H9 (cell line): ENCODE results near the gene UBTF. TPM values are rescaled to one million over a fixed set of nuclear protein-coding genes. Genes with fewer than 3 reads are reported as not detected.

Source experiments
- DNase-seq: peaks from one replicate; pipeline ENCODE4 v3.0.0-alpha.2; 2017
- H2AFZ ChIP-seq: one replicate; pipeline ENCODE4 v1.6.1; 2013; ENCODE audit warnings: mild to moderate bottlenecking, low read length, control low read depth, moderate library complexity
- H2AK5ac ChIP-seq: 2 replicates; pipeline ENCODE4 v1.6.1; 2013; ENCODE audit warnings: low read length, control low read depth, mixed read lengths; ENCODE audit not compliant: insufficient read length
- H2BK120ac ChIP-seq: one replicate; pipeline ENCODE4 v1.6.1; 2013; ENCODE audit warnings: low read depth, mild to moderate bottlenecking, low read length, control low read depth, inconsistent platforms; ENCODE audit not compliant: poor library complexity, severe bottlenecking
- H2BK12ac ChIP-seq: 2 replicates; pipeline ENCODE4 v1.6.1; 2013; ENCODE audit warnings: low read length, control low read depth, mixed read lengths, low read depth; ENCODE audit not compliant: insufficient read length
- H2BK15ac ChIP-seq: 2 replicates; pipeline ENCODE4 v1.6.1; 2013; ENCODE audit warnings: low read depth, low read length, control low read depth
- H2BK20ac ChIP-seq: one replicate; pipeline ENCODE4 v1.6.1; 2013; ENCODE audit warnings: low read depth, mild to moderate bottlenecking, low read length, control low read depth, inconsistent platforms; ENCODE audit not compliant: poor library complexity, severe bottlenecking
- H2BK5ac ChIP-seq: 2 replicates; pipeline ENCODE4 v1.6.1; 2013; ENCODE audit warnings: low read length, control low read depth, mixed read lengths; ENCODE audit not compliant: insufficient read length
- H3K14ac ChIP-seq: 2 replicates; pipeline ENCODE4 v1.6.1; 2013; ENCODE audit warnings: low read length, control low read depth; ENCODE audit not compliant: insufficient read depth
- H3K18ac ChIP-seq: 2 replicates; pipeline ENCODE4 v1.6.1; 2013; ENCODE audit warnings: low read depth, mild to moderate bottlenecking, mixed read lengths, low read length, control low read depth; ENCODE audit not compliant: insufficient read length
- H3K23ac ChIP-seq: 2 replicates; pipeline ENCODE4 v1.6.1; 2013; ENCODE audit warnings: low read length, control low read depth, mixed read lengths, low read depth; ENCODE audit not compliant: insufficient read length
- H3K23me2 ChIP-seq: 2 replicates; pipeline ENCODE4 v1.6.1; 2013; ENCODE audit warnings: low read depth, mild to moderate bottlenecking, mixed read lengths, low read length, control low read depth; ENCODE audit not compliant: insufficient read length, poor library complexity, severe bottlenecking
- H3K27ac ChIP-seq: 2 replicates; pipeline ENCODE4 v1.5.1; 2013; ENCODE audit warnings: low read length, control low read depth, mixed read lengths, low read depth; ENCODE audit not compliant: insufficient read length
- H3K27me3 ChIP-seq: 2 replicates; pipeline ENCODE4 v1.6.1; 2013; ENCODE audit warnings: low read length, control low read depth, inconsistent platforms; ENCODE audit not compliant: insufficient read depth
- H3K4ac ChIP-seq: 2 replicates; pipeline ENCODE4 v1.6.1; 2013; ENCODE audit warnings: low read depth, mild to moderate bottlenecking, control low read depth, inconsistent platforms, low read length, moderate library complexity
- H3K4me1 ChIP-seq: 2 replicates; pipeline ENCODE4 v1.6.1; 2013; ENCODE audit warnings: low read length, control low read depth, inconsistent platforms; ENCODE audit not compliant: insufficient read depth
- H3K4me2 ChIP-seq: 2 replicates; pipeline ENCODE4 v1.6.1; 2013; ENCODE audit warnings: low read length, control low read depth, mixed read lengths; ENCODE audit not compliant: insufficient read length, insufficient read depth
- H3K56ac ChIP-seq: 2 replicates; pipeline ENCODE4 v1.6.1; 2013; ENCODE audit warnings: low read depth, mild to moderate bottlenecking, mixed read lengths, low read length, control low read depth; ENCODE audit not compliant: insufficient read length
- H3K79me1 ChIP-seq: 2 replicates; pipeline ENCODE4 v1.6.1; 2013; ENCODE audit warnings: low read depth, mild to moderate bottlenecking, moderate library complexity, low read length, control low read depth, inconsistent platforms; ENCODE audit not compliant: insufficient read depth, poor library complexity, severe bottlenecking
- H3K79me2 ChIP-seq: 2 replicates; pipeline ENCODE4 v1.6.1; 2013; ENCODE audit warnings: low read length, control low read depth, inconsistent platforms; ENCODE audit not compliant: insufficient read depth
- H3K9ac ChIP-seq: 2 replicates; pipeline ENCODE4 v1.6.1; 2013; ENCODE audit warnings: low read length, control low read depth, mixed read lengths; ENCODE audit not compliant: insufficient read length; ENCODE audit errors: extremely low read depth
- H3K9me3 ChIP-seq: one replicate; pipeline ENCODE4 v1.6.1; 2013; ENCODE audit warnings: low read depth, low read length, inconsistent platforms; ENCODE audit not compliant: control insufficient read depth
- H3T11ph ChIP-seq: one replicate; pipeline ENCODE4 v1.6.1; 2013; ENCODE audit warnings: mild to moderate bottlenecking, low read length, control low read depth, inconsistent platforms
- H4K20me1 ChIP-seq: one replicate; pipeline ENCODE4 v1.6.1; 2013; ENCODE audit not compliant: control insufficient read depth, insufficient read length, insufficient read depth
- H4K5ac ChIP-seq: 2 replicates; pipeline ENCODE4 v1.6.1; 2013; ENCODE audit warnings: low read depth, mild to moderate bottlenecking, mixed read lengths, low read length, control low read depth; ENCODE audit not compliant: insufficient read length
- H4K8ac ChIP-seq: replicated peaks from 2 replicates; pipeline ENCODE4 v1.6.1; 2013; ENCODE audit warnings: low read length, control low read depth, mixed read lengths, low read depth; ENCODE audit not compliant: insufficient read length
- H4K91ac ChIP-seq: 2 replicates; pipeline ENCODE4 v1.6.1; 2013; ENCODE audit warnings: low read depth, mild to moderate bottlenecking, moderate library complexity, mixed read lengths, low read length, control low read depth; ENCODE audit not compliant: insufficient read length
- H3K27ac Mint-ChIP-seq, 3 experiments: 2 replicates in 2 of 3; 3 replicates in 1 of 3; pipeline ENCODE4 v1.8.0; 2020 to 2021; ENCODE audit warnings: mixed read lengths in 3 of 3, mild to moderate bottlenecking in 1 of 3, moderate library complexity in 1 of 3
- H3K27me3 Mint-ChIP-seq: 2 replicates; pipeline ENCODE4 v1.8.0; 2021; ENCODE audit warnings: low read depth, mild to moderate bottlenecking, moderate library complexity, mixed read lengths
- H3K36me3 Mint-ChIP-seq, 3 experiments: 2 replicates in 2 of 3; 3 replicates in 1 of 3; pipeline ENCODE4 v1.8.0; 2020 to 2021; ENCODE audit warnings: low read depth in 3 of 3, mixed read lengths in 3 of 3; ENCODE audit not compliant: insufficient read depth in 1 of 3
- H3K4me1 Mint-ChIP-seq, 2 experiments: 2 replicates each; pipeline ENCODE4 v1.8.0; 2020; ENCODE audit warnings: mixed read lengths in 2 of 2
- H3K4me3 Mint-ChIP-seq, 2 experiments: 2 replicates in 1 of 2; 3 replicates in 1 of 2; pipeline ENCODE4 v1.8.0; 2020 to 2021; ENCODE audit warnings: mild to moderate bottlenecking in 2 of 2, mixed read lengths in 2 of 2, moderate library complexity in 1 of 2
- H3K9me3 Mint-ChIP-seq, 2 experiments: 2 replicates in 1 of 2; 3 replicates in 1 of 2; pipeline ENCODE4 v1.8.0; 2020; ENCODE audit warnings: mild to moderate bottlenecking in 2 of 2, mixed read lengths in 2 of 2, moderate library complexity in 1 of 2
- CTCF ChIP-seq: fragments of 200-600 bp; sonication (generic); conservative IDR thresholded peaks from 3 replicates; pipeline ENCODE4 v1.8.0; 2021; ENCODE audit warnings: antibody characterized with exemption, mild to moderate bottlenecking
- WGBS: extraction: QIAGEN DNeasy Blood & Tissue Kit; methylation state at CpG from one replicate; pipeline ENCODE4 v1.1.7; 2013; ENCODE audit warnings: missing lambda C conversion rate, low lambda C conversion rate, mixed read lengths; ENCODE audit not compliant: insufficient read length; ENCODE audit errors: extremely low coverage; 5-methylcytosine and 5-hydroxymethylcytosine counted together
- total RNA-seq: library from RNA; stranded (reverse); gene quantifications from 2 replicates; pipeline ENCODE4 v1.2.1, GENCODE V29; 2021

The UBTF gene
- total RNA-seq, 1 experiment from 2014 or later = 151 TPM

DNA sequence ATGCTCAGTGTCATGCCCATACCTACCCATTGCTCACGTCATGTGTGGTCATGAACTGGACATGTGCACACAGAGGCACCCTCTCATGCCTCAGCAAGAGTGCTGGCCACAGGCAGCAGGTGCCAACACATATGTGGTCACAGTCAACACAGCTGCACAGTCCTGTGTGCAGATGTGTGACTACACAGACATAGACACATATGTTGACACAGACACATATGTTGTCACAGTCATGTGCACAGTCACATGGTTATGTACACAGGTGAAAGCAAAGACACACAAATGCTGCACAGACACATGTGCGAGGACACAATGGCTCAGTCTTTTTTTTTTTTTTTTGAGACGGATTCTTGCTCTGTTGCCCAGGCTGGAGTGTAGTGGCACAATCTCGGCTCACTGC is 37.2 kb upstream of the UBTF start:
- no CpG with 5 or more reads among the region's 4 CpGs for WGBS
- H2BK20ac ChIP-seq = no peak overlapping the region
- H3K23ac ChIP-seq = no peak overlapping the region
- no peak overlapping the region for H3T11ph ChIP-seq
- H2AFZ ChIP-seq = no peak overlapping the region
- H3K27me3 Mint-ChIP-seq = peaks cover 8% of the 10 kb centered on the region
- no peaks in the 10 kb centered on the region for H4K20me1 ChIP-seq
- H3K56ac ChIP-seq = no peak overlapping the region
- no peak for TF ChIP-seq CTCF
- no peak overlapping the region for H3K27ac ChIP-seq
- H3K14ac ChIP-seq = no peak overlapping the region; the same call in 1 of the 2 replicates
- no peak overlapping the region for H3K4me3 Mint-ChIP-seq
- no peaks in the 10 kb centered on the region for H3K79me2 ChIP-seq
- H3K79me1 ChIP-seq = no peaks in the 10 kb centered on the region
- no peak overlapping the region for H2AK5ac ChIP-seq
- H3K9me3 Mint-ChIP-seq = no peaks in the 10 kb centered on the region
- no peak overlapping the region for H3K27ac Mint-ChIP-seq
- H2BK120ac ChIP-seq = no peak overlapping the region
- no peak overlapping the region for H3K4me2 ChIP-seq
- H4K5ac ChIP-seq = no peak overlapping the region
- no peak overlapping the region for H3K18ac ChIP-seq
- no peak overlapping the region for H2BK12ac ChIP-seq
- no peak overlapping the region for H2BK5ac ChIP-seq
- no peaks in the 10 kb centered on the region for H3K23me2 ChIP-seq
- H2BK15ac ChIP-seq = no peak overlapping the region
- H3K4me1 Mint-ChIP-seq = peaks cover 0 to 9% of the 10 kb centered on the region in 2 experiments; a peak in 2 of 4 replicates
- no peaks in the 10 kb centered on the region for H3K27me3 ChIP-seq
- no peaks in the 10 kb centered on the region for H3K9me3 ChIP-seq
- H3K9ac ChIP-seq = no peak overlapping the region
- H3K36me3 Mint-ChIP-seq = no peaks in the 10 kb centered on the region
- DNase-seq = no peak
- no peak overlapping the region for H3K4ac ChIP-seq
- no peak overlapping the region for H4K91ac ChIP-seq
- no peaks in the 10 kb centered on the region for H3K4me1 ChIP-seq
- H4K8ac ChIP-seq = no peak overlapping the region
